NCI-H510A treated with DMSO at 0.1 percent for 48 hours (cell line): Measurements from ENCODE around the gene CRISP2.
"Not testable (repeated sequence)": the region's sequence is repeated elsewhere in the genome, so short reads cannot be mapped to it uniquely, and the experiment has no call there.

Experiments used
- DNase-seq: peaks from one replicate; lab custom pipeline; 2025; lab: John Stamatoyannopoulos, UW

Gene CRISP2, protein sequence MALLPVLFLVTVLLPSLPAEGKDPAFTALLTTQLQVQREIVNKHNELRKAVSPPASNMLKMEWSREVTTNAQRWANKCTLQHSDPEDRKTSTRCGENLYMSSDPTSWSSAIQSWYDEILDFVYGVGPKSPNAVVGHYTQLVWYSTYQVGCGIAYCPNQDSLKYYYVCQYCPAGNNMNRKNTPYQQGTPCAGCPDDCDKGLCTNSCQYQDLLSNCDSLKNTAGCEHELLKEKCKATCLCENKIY

DNA sequence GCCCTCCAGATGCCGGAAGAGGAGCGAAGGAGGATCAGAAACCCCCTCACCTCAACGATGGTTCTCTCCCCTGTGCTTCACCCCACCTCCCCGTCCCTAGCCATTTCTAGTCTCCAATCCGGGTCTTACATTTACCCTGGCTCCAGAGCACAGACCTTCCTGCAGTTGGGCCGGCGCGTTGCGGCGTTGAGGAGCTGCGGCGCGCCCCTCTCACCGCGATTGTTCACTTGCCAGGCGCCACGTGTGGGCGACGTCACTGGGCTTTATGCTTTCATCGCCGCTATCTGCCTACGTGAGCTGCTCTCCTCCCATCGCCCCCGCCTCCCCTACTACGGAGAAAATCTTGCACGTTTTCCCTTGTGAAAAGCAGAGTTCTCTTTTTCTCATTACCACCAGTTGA is at the start of gene CRISP2:
CRISP2 (minus strand) TSS at position 198 of the 400 bp plus-strand sequence. CDS start 4,347 bp downstream, outside the sequence.
- peak; percentile 74 for DNase-seq

DNA sequence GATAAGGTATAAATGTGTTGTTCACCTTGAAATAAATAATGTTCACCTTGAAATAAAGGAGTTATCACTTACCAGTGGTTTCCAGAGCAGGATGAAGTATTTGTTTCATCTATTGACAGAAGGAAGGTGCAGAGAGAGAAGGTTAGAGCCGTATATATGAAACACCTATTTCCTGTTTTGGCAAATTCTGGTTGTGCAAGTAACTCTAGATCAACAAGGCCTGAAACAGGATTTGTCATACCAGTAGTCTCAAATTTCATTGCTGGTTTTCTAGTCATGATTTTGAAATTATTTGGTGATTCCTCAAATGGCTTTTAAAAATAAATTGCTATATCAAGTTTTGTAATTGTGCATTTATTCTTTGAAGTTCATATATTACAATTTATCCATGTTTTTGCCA is 30.9 kb upstream of the CRISP2 start, which contains the start of gene CRISP3:
CRISP3 (minus strand) TSS at position 130 of the 400 bp plus-strand sequence; CDS start at position 109, 21 bp downstream.
- DNase-seq, result peak; percentile 86

DNA sequence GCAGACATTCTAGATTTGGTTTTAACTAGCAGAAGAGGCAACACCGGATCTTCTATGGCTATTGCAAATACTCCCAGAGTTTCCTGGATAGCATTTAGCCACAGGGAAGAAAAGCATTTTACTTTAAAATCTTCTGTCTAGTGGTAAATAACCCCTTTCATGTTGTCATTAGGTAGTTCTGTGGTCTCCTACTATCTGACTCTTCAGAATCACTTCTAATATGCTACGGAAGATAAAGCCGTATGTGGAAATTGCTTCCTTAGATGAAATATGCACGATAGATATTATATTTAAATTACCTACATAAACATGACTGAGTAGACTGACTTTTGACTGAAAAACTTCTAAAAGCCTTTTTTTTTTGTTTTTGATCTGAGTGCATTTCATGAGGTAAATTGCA is 30.1 kb upstream of the CRISP2 start:
- no peak for DNase-seq

DNA sequence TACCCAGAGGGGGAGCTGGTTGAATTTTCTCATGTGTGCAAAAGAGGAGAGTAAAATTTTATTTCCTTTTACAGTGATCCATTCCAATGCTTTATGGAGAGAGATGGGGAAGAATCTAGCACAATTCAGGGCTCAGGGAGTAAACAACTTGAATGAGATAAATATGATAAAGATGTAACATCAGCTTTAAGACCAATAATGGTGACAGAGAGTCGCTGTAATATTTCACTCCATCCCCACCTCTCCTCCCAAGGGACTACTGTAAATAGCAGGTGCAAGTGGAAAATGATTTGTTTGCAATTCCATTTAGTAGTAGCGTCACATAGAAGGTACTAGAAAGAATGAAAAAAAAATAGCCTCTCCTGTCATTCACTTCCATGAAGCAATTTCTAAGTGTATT is 26.1 kb upstream of the CRISP2 start:
- peak; percentile 49 for DNase-seq

DNA sequence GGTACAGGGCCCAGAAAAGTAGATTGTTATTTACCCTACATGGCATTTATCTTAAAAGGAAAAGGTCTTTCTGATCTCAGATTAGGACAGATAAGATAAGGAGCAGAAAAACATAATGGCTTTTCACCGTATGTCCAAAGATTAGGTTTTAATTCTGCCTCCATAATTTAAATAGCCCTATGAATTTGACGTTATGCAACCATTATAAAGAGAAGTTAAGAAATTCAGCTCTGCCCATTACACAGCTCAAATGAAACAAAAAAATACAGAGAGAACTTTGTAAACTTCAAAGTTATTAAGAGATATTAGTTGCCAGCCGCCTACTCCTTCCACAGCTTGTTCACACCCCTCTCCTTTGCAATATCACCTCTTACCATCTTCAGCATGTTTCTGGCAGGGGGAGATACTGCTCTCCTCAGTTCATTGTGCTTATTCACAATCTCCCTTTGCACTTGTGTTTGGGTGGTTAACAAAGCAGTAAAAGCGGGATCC is 22.7 kb upstream of the CRISP2 start:
- no peak for DNase-seq

DNA sequence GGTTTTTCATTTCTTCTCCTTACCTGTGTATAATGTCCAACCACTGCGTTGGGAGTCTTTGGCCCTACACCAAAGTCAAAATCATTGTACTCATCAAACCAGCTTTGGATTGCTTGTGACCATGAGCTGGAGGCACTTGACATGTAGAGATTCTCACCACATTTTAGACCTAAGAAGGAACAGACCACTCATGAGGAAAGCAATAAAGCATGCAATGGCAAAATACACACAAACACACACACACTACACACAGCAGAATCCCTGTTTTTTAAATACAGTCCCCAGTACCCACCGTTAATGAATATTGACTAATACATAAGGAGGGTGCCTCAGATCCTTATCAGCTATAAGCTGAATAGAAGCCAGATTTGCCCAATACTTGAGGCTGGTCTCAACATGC is 20.3 kb upstream of the CRISP2 start:
- no peak for DNase-seq

DNA sequence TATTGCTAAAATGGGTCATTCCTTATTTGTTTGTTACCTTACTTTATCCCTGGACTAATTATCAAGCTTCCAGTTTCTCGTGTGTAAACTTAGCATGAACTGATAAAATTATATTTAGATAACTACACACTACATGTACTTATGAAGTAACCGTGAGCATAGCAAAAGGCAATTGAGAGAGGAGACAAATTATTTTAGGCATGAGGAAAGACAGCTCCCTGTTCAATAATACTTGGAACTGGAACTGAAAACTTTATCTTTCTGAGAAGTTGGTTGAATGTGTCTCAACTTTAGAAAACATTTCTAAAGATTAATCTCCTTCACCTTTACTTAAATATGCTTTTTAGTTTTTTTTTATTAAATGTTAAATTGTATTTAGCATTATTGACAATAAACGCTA is 19.4 kb upstream of the CRISP2 start:
- DNase-seq, result no peak

DNA sequence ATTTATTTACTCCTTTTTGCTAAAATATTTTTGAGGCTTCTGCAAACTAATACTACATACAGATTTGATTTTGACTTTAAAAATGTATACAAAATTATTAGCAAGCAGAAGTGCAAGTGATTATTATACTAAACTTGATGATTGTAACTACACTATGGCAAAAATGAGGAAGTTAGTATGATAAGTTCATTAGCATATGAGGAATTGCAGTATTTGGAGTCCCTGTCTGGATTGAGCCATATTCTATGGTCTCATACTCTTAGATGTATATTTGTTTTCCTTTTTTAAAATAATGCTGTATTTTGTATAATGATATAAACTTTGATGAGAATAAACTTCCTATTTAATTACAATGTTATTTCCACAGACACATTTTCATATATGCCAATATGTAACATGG is 16.9 kb upstream of the CRISP2 start:
- DNase-seq, result no peak

DNA sequence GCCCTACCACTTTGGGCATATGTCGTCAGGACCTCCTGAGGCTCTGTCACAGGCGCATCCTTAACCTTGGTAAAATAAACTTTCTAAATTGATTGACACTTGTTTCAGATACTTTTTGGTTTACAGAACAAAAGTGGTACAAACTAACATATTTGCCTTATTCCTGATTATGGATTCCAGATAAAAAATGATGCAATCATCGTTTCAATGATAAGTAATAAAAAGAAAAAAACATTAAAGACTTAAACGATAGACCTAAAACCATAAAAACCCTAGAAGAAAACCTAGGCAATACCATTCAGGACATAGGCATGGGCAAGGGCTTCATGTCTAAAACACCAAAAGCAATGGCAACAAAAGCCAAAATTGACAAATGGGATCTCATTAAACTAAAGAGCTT is 10.6 kb upstream of the CRISP2 start:
- not testable (repeated sequence) for DNase-seq

DNA sequence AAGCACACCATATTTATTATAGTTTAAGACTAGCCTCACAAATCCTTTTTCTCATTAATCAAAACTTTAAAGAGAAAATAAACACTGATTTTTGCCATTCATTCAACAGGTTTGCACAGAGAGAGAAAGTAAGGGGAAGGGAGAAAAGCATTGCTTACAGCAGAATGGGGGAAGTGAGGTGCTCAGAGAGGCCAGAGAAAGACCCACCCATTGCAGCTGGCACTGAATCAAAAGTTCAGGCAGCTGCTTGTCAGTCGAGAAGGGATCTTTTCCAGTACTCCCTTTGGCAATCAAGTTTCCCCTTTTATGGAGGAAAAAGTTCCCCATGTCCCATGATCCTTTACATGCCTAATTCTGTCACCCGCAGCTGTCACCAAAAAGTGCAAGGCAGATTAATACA is 8.0 kb upstream of the CRISP2 start:
- no peak for DNase-seq

DNA sequence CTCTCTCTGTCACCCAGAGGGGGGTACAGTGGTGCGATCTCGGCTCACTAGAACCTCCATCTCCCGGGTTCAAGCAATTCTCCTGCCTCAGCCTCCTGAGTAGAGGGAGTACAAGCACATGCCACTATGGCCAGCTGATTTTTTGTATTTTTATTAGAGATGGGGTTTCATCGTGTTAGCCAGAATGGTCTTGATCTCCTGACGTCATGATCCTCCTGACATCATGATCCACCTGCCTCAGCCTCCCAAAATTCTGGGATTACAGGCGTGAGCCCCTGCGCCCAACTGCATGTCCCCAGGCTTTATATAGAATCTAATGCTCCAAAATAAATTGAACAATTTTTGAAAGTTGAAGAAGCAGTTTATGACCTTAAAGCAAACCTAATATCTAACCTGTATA is 7.0 kb upstream of the CRISP2 start:
- DNase-seq, result no peak

DNA sequence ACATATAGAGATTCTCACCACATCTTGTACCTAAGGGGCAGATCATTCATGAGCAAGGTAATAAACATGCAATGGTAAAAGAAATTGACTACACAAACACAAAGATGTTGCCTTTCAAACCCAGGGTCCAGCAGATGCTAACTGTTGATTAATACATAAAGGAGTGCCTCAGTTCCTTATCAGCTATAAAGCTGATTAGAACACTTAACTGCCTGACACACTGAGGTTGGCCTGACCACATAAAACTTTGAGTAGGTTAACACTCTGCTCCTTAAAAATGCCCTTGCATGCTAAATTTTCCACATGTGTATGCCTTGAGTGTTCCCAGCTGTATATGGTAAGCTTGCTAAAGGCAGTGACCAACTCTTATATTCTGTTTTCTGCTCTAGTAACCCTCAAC is 14.9 kb downstream of the CRISP2 start:
- DNase-seq, result no peak

DNA sequence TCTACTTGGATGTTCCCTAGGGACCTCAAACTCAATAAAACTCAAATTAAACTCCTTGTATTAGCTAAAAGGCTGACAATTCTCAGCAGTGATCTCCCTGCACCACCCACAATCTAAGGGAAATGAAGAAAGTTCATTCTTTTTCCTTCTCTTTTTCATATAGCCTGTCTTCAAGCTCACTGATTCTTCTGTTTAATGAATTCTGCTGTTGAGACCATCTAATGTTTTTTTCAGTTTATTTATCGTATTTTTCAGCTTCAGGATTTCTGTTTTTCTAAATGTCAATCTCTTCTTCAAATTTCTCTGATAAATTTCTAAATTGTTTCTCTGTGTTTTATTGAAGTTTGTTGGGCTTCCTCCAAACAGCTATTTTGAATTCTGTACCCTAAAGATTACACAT is 19.8 kb downstream of the CRISP2 start:
- DNase-seq, result no peak

DNA sequence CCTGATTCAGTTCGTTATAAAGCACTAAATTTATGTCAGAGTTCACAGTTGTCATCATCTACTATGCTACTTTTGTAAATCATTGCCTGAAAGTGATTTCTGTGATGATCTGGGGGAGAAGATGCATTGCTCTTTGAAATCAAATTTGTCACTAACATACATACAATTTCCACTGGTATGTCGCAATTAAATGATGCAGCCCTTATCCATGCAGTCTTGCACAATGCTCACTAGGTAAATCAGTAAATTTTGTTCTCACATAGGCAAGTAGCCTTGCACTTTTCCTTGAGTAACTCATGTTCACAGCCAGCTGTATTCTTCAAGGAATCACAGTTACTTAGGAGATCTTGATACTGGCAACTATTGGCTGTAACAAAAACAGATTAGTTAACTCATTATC is 20.8 kb downstream of the CRISP2 start:
- DNase-seq, result no peak

DNA sequence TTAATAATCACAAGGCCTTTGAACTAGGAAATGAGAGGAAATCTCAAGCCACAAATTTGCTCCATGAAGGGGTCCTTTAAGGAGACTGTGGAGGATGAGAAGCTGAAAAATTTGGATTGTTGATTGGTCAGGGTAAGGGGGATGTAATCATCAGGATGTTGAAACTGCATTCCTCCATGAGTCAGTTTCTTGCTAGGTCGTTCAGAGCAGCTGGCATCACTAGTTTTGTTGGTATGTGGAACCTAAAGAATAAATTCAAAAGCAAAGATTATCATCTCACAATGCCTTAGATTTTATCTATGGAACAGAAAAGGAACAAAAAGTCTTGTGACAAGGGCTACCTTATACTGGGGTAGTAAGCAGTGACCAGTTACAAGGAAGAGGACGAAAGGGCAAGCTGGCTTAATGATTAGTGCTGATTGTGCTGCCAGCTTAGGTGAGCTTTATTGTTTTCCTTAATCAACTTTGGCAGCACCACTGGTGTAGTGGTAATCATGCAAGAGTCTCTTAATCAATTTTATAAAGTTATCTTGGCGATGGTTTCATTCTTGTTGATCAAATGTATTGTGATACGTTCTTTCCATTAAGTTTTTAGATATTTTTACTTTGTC is 36.6 kb downstream of the CRISP2 start:
- no peak for DNase-seq

DNA sequence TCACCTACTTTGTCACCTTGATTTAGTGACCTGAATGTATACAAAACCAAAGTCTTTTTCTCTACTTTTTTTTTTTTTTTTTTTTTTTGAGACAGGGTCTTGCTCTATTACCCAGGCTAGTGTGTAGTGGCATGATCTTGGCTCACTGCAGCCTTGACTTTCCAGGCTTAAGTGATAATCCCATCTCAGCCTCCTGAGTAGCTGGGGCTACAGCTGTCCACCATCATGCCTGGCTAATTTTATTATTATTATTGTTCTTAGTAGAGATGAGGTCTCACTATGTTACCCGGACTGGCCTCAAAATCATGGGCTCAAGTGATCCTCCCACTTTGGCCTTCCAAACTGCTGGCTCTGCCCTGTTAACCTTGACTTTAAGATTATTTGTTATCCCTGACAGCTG is 37.5 kb downstream of the CRISP2 start:
- no peak for DNase-seq

DNA sequence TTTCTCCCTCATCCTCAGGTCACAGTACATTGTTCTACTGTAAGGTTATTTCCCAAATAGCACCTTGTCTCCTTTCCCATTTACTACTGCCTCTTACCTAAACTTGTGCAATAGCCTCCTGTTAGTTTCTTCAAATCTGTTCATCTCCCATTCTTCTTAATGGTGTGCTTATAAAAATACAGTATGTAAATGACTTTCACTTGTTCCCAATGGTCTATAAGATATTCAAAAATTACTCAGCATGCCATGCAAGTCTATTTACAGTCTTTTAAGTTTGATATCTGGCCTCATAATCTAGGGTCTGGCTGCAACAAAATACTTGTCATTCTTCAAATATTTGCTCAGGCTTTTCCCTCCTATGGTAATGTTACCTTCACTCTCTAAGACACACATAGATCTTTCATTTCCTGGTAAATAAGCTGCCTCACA is 45.2 kb downstream of the CRISP2 start:
- peak; percentile 72 for DNase-seq

DNA sequence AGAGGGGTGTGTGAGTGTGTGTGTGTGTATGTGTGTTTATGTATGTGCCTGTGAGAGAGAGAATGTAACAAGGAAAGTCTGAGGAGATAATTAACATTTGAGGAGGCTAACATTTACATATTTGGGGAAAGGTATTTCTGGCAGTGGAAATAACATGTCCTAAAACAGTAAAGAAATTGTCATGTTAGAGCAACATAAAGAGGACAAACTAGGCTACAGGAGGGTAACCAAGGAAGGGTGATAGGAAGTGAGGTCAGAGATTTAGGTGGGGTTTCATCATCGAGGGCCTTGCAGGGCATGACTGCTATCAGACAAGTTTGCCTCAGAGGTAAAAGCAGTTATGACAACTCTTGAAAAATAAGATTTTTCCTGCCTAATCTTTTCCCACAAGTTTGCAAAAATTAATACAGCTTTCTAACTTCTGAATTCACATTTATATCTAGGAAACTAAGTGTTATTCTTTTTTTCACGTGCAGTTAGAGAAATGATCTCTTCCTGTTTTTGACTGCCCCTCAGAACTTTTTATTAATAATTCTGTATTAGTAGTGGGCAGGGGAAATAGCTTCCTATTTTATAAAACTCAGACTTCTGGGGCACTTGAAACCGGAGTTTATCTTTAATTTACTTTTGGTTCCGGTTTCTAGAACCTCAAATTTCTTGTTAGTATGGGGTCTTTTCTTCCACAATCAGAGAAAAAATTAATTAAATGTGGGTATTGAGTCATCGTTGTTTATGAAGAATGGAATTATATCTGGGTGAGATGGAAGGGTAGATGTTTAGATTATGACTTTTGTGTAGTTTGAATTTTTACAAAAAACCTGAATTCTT is 46.2 kb downstream of the CRISP2 start:
- DNase-seq, result no peak

DNA sequence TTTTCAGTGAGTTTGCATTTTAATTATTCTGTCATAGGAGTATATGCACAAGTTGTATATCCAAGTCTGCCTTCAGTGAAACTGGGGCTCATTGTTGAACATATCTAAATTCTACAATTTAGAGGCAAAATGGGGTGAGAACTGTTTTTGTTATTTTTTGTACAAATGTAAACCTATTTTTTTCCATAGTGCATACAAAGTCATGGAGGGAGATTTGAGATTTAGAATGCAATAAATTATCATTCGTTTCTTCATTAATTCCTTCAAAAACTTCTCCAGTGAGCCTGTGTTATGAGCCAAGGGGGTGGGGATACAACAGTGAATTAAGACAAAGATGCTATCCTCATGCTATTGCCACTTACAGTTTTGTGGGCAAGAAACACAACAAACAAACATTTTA is 46.9 kb downstream of the CRISP2 start:
- DNase-seq, result no peak

DNA sequence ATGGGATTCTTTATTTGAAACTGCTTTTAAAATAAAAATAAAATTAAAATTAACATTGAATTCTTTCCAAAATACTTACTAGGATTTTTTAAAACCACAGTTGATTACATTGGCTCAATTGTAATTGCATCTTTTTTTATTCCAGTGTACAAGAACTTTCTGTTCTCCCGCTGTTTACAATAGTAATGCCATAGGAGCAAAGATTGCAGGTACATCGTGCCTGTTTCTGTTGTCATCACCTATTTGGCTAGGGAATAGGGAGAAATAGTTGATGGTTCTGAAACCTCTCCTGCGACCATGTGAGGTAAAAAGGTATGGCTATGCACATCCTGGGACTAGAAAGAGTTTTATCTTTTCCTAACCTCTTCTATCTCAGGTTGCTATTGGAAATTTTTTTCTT is 48.5 kb downstream of the CRISP2 start:
- DNase-seq, result no peak

DNA sequence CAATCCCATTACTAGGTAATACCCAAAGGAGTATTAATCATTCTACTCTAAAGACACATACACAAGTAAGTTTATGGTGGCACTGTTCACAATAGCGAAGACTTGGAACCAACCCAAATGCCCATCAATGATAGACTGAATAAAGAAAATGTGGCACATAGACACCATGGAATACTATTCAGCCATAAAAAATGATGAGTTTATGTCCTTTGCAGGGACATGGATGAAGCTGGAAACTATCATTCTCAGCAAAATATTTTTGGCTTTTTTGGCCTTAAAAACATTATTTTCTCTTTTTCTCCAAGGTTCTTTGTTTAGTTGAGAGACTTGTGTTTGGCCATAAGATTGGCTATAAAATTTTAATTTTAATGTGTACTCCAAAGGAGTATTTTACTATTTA is 49.3 kb downstream of the CRISP2 start:
- DNase-seq, result not testable (repeated sequence)

DNA sequence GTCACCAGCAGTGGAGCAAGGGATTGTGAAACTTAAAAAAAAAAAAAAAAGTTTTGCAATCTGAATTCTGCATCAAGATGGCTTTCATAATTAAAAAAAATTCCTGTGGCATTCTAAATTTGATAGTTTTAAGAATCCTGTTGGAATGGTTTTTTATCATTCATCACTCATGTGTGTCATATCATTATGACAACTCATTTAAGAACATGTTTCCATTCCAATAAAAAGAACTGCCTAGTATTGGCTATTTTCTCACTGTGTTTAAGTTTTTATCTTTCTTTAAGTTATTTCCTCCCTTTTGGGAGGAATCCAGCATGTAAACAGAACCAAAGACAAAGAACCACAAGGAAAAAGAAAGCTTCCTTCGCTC is 50.5 kb downstream of the CRISP2 start:
- no peak for DNase-seq
